Vagina (tissue), 2 donors: ENCODE results near the gene PTPN2.

Source experiments
- CTCF ChIP-seq, 3 experiments: fragments of 450-650 bp in 2 of 3; fragments of 200-600 bp in 1 of 3; sonication (generic) in 1 of 3; IDR thresholded peaks; one replicate each; pipeline ENCODE4 v1.5.1; 2017 to 2019; ENCODE audit warnings: antibody characterized with exemption in 3 of 3, mild to moderate bottlenecking in 2 of 3, moderate library complexity in 2 of 3
- POLR2A ChIP-seq, 2 donors: fragments of 450-650 bp; IDR thresholded peaks; one replicate each; pipeline ENCODE4 v1.6.1; 2017; ENCODE audit warnings: antibody characterized with exemption in 2 of 2, mild to moderate bottlenecking in 2 of 2, moderate library complexity in 2 of 2
- POLR2AphosphoS5 ChIP-seq, 2 donors: sonication (generic); formaldehyde crosslinking; IDR thresholded peaks; one replicate each; pipeline ENCODE4 v1.9.0; 2017; ENCODE audit warnings: antibody characterized with exemption in 2 of 2, mild to moderate bottlenecking in 2 of 2, low read depth in 1 of 2; ENCODE audit not compliant: insufficient read depth in 1 of 2

GRCh38 chr18:12879840-12880540 is 4.0 kb downstream of the PTPN2 start:
- TF ChIP-seq CTCF (IDR thresholded peaks at IDR 0.05) (no peak), POLR2A (IDR thresholded peaks at IDR 0.05) (no peak), POLR2AphosphoS5 (IDR thresholded peaks at IDR 0.05; ENCODE audit: insufficient read depth in 1 of 2, low read depth in 1 of 2) (no peak)
